Stomach (tissue), 4 donors: ENCODE measurements around the gene ADSS2.

Experiments used
- CTCF ChIP-seq, 7 experiments: fragments of 450-650 bp in 4 of 7; fragments of 200-600 bp in 3 of 7; sonication (generic) in 3 of 7; IDR thresholded peaks; one replicate each; pipeline ENCODE4 v1.5.1; 2016 to 2019; ENCODE audit warnings: antibody characterized with exemption in 7 of 7, control low read depth in 2 of 7, mild to moderate bottlenecking in 1 of 7
- EP300 ChIP-seq: sonication (generic); formaldehyde crosslinking; IDR thresholded peaks from one replicate; pipeline ENCODE4 v1.6.1; 2017; ENCODE audit warnings: antibody characterized with exemption
- POLR2A ChIP-seq, 4 donors: fragments of 450-650 bp; IDR thresholded peaks; one replicate each; pipeline ENCODE4 v1.6.1; 2016; ENCODE audit warnings: antibody characterized with exemption in 4 of 4, control low read depth in 2 of 4, mild to moderate bottlenecking in 1 of 4, moderate library complexity in 1 of 4
- POLR2AphosphoS5 ChIP-seq, 3 donors: sonication (generic); formaldehyde crosslinking; IDR thresholded peaks; one replicate each; pipeline ENCODE4 v1.6.1; 2016; ENCODE audit warnings: antibody characterized with exemption in 3 of 3

GRCh38 chr1:244460197-244460596, 8.5 kb upstream of the ADSS2 start:
- no peak for TF ChIP-seq CTCF (IDR thresholded peaks at IDR 0.05)
- no peak for TF ChIP-seq EP300
- no peak for TF ChIP-seq POLR2AphosphoS5 (IDR thresholded peaks at IDR 0.05)
- TF ChIP-seq POLR2A (IDR thresholded peaks at IDR 0.05): no peak
